HCT116 (cell line): ENCODE data around the gene SNUPN.

Source experiments
- CTCF ChIP-seq, 3 experiments: fragments of 200-600 bp in 1 of 3; sonication (generic) in 1 of 3; IDR thresholded peaks in 2 of 3; conservative IDR thresholded peaks in 1 of 3; 2 replicates each; pipeline ENCODE4 v1.5.1; 2012 to 2017; ENCODE audit warnings: low read depth in 2 of 3, low read length in 2 of 3, antibody characterized with exemption in 1 of 3, borderline replicate concordance in 1 of 3, control low read depth in 1 of 3, mild to moderate bottlenecking in 1 of 3, mixed read lengths in 1 of 3, mixed run types in 1 of 3, moderate library complexity in 1 of 3; ENCODE audit not compliant: insufficient read depth in 1 of 3
- EZH2 ChIP-seq: fragments of 200-600 bp; sonication (generic); IDR thresholded peaks from 2 replicates; pipeline ENCODE4 v1.6.1; 2017; ENCODE audit warnings: antibody characterized with exemption, mixed run types
- MAX ChIP-seq: IDR thresholded peaks from 2 replicates; pipeline ENCODE4 v1.6.1; 2012
- SRF ChIP-seq: IDR thresholded peaks from 2 replicates; pipeline ENCODE4 v1.6.1; 2012; ENCODE audit warnings: low read depth

GRCh38 chr15:75649848-75650247 is 24.3 kb upstream of the SNUPN start:
- TF ChIP-seq CTCF (IDR thresholded peaks at IDR 0.05 in 2 of 3, conservative IDR thresholded peaks at IDR 0.05 in 1 of 3; ENCODE audit: borderline replicate concordance in 1 of 3, insufficient read depth in 1 of 3, low read depth in 2 of 3, low read length in 2 of 3) (no peak), SRF (no peak), EZH2 (no peak), MAX (no peak)
